Measurements from ENCODE around the gene OXSM. TPM values are rescaled to one million over a fixed set of nuclear protein-coding genes. Genes with fewer than 3 reads are reported as not detected.

The OXSM gene
- total RNA-seq (8.0 and 9.0 TPM in 2 replicates), polyA plus RNA-seq (8.1 and 8.3 TPM in 2 replicates), polyA minus RNA-seq (3.1 and 12.8 TPM in 2 replicates), Bru-seq, nascent RNA (percentile 68 among the genes with signal in this experiment), BruChase-seq, experiment 1, labeled RNA remaining after a 6-hour chase (percentile 55 among the genes with signal in this experiment), BruChase-seq, experiment 2, labeled RNA remaining after a 2-hour chase (percentile 73 among the genes with signal in this experiment)
- polyA plus RNA-seq (2011; cell fraction: cytosol; rRNA removed): 9.1 and 9.5 TPM in 2 replicates
- polyA plus RNA-seq (2011; cell fraction: nucleus; rRNA removed): 11.1 and 21.8 TPM in 2 replicates
- 11.1 and 13.1 TPM in 2 replicates for polyA plus RNA-seq (2012)
- 5.0 TPM for polyA minus RNA-seq (2011; cell fraction: cytosol; rRNA and poly(A)+ RNA removed)
- polyA minus RNA-seq (2011; cell fraction: nucleus; rRNA and poly(A)+ RNA removed): 5.2 and 6.3 TPM in 2 replicates
- long read RNA-seq, transcript OXSM-201 (3 exons, 1,519 nt): major isoform, 17 of 26 reads
- long read RNA-seq, partial matches to known transcripts: 4 of 26 reads
- long read RNA-seq, other reads (novel, unspliced or antisense): 5 of 26 reads

DNA sequence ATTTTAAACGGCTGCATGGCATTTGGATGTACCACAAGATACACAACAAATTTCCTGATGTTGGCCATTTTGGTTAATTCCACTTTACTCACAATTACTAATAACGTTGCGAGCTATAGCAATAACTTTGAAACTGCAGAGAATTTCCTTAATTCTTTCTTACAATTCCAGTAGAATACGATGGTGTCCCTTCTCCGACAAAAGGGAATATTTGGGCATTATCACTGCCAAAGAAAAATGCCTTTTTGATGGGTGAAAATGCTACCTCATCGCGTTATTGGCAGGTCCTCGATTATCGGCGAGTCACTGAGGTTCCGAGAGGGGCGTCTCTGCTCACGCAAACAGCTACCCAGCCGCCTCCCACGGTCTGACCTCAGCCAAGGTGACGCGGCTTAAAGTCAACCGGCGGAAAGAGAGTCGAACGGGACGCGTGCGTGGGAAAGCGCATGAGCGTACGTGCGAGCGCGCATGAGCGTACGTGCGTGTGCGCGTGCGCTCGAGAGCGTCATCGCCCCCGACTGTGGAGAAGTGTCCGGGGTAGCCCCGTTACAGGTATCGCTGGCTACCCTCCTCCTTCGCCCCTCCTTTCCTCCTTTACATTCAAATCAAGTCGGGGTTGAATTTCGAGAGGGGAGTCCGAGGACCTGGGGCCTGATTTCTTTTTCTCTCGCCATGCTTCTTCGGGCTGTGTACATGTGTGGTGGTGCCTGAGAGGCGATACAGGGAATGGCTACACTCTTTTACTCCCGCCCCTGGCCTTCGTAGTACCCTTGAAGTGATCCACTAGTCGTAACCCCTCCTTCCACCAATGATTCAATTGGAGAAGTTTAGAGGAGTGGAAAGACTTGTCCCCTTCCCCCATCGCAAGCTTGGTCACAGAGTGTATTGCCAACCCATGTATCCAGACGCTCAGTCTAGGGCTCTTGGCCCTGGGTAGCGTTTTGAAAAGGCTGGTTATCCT, at the start of gene OXSM:
Gene OXSM (plus strand): TSS at position 495 of the 961 bp plus-strand sequence. CDS start 931 bp downstream, outside the sequence.
- no peaks in the 10 kb centered on the region for H4K20me1 ChIP-seq (replicated peaks; ENCODE audit: control insufficient read depth, extremely low read depth, insufficient read depth, low read length)
- peak within 1 kb of the TSS; percentile 85 for H3K9ac ChIP-seq (replicated peaks; ENCODE audit: extremely low read depth, insufficient read depth, low read length)
- peaks cover 8% of the 10 kb centered on the region for H3K4me1 ChIP-seq (ENCODE audit: control insufficient read depth, extremely low read depth, insufficient read depth, low read length)
- ChIA-PET CTCF (interaction anchor here (1.0 to 2.7 kb wide), 6 partner anchors 8 to 1745 kb away, joined by 3 to 12 read pairs (median 4); no protein-coding TSS in a partner anchor), POLR2A (no interaction called here)
- DNase-seq (ENCODE audit: low read depth, low spot score): peak; percentile 94
- dilution Hi-C loops (cut with MboI; ENCODE audit: extremely low pct_ligation_motif_present, low sequenced_read_pairs) (no loop called here), intact Hi-C loops (cut with micrococcal nuclease) (loop anchor here (1.0 kb wide), 1 partner anchor 67 kb away; no protein-coding TSS in a partner anchor)
- BruUV-seq (replicated peaks): TSS peak; percentile 81
- H3K79me2 ChIP-seq (ENCODE audit: control insufficient read depth, insufficient read depth, low read length): peaks cover 2% of the 10 kb centered on the region
- TF ChIP-seq JUN (IDR thresholded peaks at IDR 0.05; ENCODE audit: borderline replicate concordance, insufficient read depth, insufficient read length, low read depth) (peak; percentile 28), FOS (IDR thresholded peaks at IDR 0.05; ENCODE audit: borderline replicate concordance, insufficient read depth, low read length) (peak; percentile 10), GATA2 (IDR thresholded peaks at IDR 0.05; ENCODE audit: insufficient read depth, insufficient read length, low read depth, low read length) (no peak), POLR2AphosphoS5 (IDR thresholded peaks at IDR 0.05; ENCODE audit: insufficient read depth, low read depth, low read length) (peak; percentile 93), EZH2 (IDR thresholded peaks at IDR 0.05; ENCODE audit: borderline replicate concordance, low read depth, low read length, severe bottlenecking) (no peak), MYC (IDR thresholded peaks at IDR 0.05; ENCODE audit: low read depth, low read length) (peak; percentile 32), POLR2A (IDR thresholded peaks at IDR 0.05; ENCODE audit: low read depth, low read length) (peak; percentile 95)
- TF ChIP-seq, protein P1, sequence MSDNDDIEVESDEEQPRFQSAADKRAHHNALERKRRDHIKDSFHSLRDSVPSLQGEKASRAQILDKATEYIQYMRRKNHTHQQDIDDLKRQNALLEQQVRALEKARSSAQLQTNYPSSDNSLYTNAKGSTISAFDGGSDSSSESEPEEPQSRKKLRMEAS (IDR thresholded peaks at IDR 0.05; ENCODE audit: insufficient read depth, insufficient read length): peak; percentile 71
- TF ChIP-seq, protein P2, sequence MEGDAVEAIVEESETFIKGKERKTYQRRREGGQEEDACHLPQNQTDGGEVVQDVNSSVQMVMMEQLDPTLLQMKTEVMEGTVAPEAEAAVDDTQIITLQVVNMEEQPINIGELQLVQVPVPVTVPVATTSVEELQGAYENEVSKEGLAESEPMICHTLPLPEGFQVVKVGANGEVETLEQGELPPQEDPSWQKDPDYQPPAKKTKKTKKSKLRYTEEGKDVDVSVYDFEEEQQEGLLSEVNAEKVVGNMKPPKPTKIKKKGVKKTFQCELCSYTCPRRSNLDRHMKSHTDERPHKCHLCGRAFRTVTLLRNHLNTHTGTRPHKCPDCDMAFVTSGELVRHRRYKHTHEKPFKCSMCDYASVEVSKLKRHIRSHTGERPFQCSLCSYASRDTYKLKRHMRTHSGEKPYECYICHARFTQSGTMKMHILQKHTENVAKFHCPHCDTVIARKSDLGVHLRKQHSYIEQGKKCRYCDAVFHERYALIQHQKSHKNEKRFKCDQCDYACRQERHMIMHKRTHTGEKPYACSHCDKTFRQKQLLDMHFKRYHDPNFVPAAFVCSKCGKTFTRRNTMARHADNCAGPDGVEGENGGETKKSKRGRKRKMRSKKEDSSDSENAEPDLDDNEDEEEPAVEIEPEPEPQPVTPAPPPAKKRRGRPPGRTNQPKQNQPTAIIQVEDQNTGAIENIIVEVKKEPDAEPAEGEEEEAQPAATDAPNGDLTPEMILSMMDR (IDR thresholded peaks at IDR 0.05; ENCODE audit: extremely low read depth in 1 of 2, insufficient read depth in 1 of 2, low read depth in 1 of 2, low read length in 2 of 2): no peak
- peak within 1 kb of the TSS; percentile 76 for H3K27ac ChIP-seq (ENCODE audit: insufficient read depth, low read depth, low read length)
- H3K27me3 ChIP-seq (ENCODE audit: control insufficient read depth in 2 of 2, insufficient read depth in 2 of 2, low read length in 2 of 2): no peaks in the 10 kb centered on the region
- FAIRE-seq: peak; percentile 85
- peak within 1 kb of the TSS; percentile 42 to 97 (median 74) for H3K4me3 ChIP-seq (replicated peaks in 1 of 3; ENCODE audit: insufficient read depth in 1 of 3, low read depth in 1 of 3, low read length in 3 of 3)
- peak within 1 kb of the TSS; percentile 60 for H2AFZ ChIP-seq (ENCODE audit: low read depth, low read length)
- H3K9me1 ChIP-seq (replicated peaks; ENCODE audit: control insufficient read depth, extremely low read depth, insufficient read depth, low read length): no peaks in the 10 kb centered on the region
- peak within 1 kb of the TSS; percentile 94 for H3K4me2 ChIP-seq (ENCODE audit: insufficient read depth, low read length)
- no peaks in the 10 kb centered on the region for H3K36me3 ChIP-seq (ENCODE audit: control insufficient read depth in 2 of 2, extremely low read depth in 1 of 2, insufficient read depth in 2 of 2, low read length in 2 of 2)
- H3K9me3 ChIP-seq (replicated peaks; ENCODE audit: control insufficient read depth, insufficient read depth, low read length): no peaks in the 10 kb centered on the region

Measured in endothelial cell of umbilical vein (primary cell).